ENCODE data around the gene CTNND2.

DNA sequence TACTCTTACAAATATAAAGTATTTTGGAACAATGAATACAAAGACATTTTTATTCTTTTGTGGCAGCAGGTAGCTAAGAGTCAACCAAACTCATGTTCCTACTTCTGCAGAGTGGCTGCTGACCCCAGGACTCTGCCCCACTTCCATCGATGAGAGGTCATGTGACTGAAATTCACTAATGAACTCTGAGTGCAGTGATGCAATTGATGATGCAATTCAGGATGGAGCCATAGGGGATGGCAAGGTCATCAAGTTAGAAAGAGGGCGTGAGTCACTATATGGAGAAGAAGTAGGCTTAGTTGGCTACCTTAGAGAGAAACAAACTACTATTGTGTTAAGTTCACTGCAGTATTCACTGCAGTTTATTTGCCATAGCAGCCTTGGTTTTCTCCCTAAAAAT, 340.4 kb downstream of the CTNND2 start:
- TF ChIP-seq ARNT (IDR thresholded peaks at IDR 0.05), result no peak
- TF ChIP-seq BHLHE40 (IDR thresholded peaks at IDR 0.05; ENCODE audit: borderline replicate concordance), result no peak
- no peak for TF ChIP-seq NFRKB (IDR thresholded peaks at IDR 0.05)
- no peak for TF ChIP-seq FOXM1 (IDR thresholded peaks at IDR 0.05; ENCODE audit: borderline replicate concordance)
- TF ChIP-seq ELF4 (IDR thresholded peaks at IDR 0.05), result no peak
- TF ChIP-seq ZNF384 (IDR thresholded peaks at IDR 0.05), result no peak
- no peak for TF ChIP-seq CTBP1 (IDR thresholded peaks at IDR 0.05; ENCODE audit: borderline replicate concordance)
- TF ChIP-seq TARDBP (IDR thresholded peaks at IDR 0.05), result no peak
- no peak for TF ChIP-seq SP1 (IDR thresholded peaks at IDR 0.05)
- no peak for TF ChIP-seq SUZ12 (IDR thresholded peaks at IDR 0.05)

All from HEK293T (cell line).